GM18517 (cell line): Measurements from ENCODE around the gene GPR143.
"Not testable (repeated sequence)": the region's sequence is repeated elsewhere in the genome, so short reads cannot be mapped to it uniquely, and the experiment has no call there.

Source experiments
- ATAC-seq: cut with Tn5 transposase; IDR thresholded peaks from one replicate; pipeline ENCODE4 v1.9.1; 2021; ENCODE audit warnings: mild to moderate bottlenecking, moderate library complexity; ENCODE audit not compliant: unreplicated experiment

The GPR143 gene

GRCh38 chrX:9770319-9770718 lies 4.7 kb upstream of the GPR143 start:
- no peak for ATAC-seq

- not testable (repeated sequence) for ATAC-seq
These were observed 2.7 kb upstream of the GPR143 start for GRCh38 chrX:9768321-9768839.

- no peak for ATAC-seq
These were observed 1.7 kb upstream of the GPR143 start for GRCh38 chrX:9767375-9767774.

GRCh38 chrX:9765072-9765736 lies 443 bp downstream of the GPR143 start:
- no peak for ATAC-seq

GRCh38 chrX:9759337-9759736 lies 6.3 kb downstream of the GPR143 start:
- ATAC-seq, result no peak

- no peak for ATAC-seq
These were observed 7.5 kb downstream of the GPR143 start for GRCh38 chrX:9758021-9758638.

- ATAC-seq, result no peak
These were observed 8.3 kb downstream of the GPR143 start for GRCh38 chrX:9757366-9757765.

GRCh38 chrX:9749146-9749692 lies 16.4 kb downstream of the GPR143 start:
- no peak for ATAC-seq

- ATAC-seq, result no peak
These were observed 18.0 kb downstream of the GPR143 start for GRCh38 chrX:9747644-9748043.

- ATAC-seq, result no peak
These were observed 19.3 kb downstream of the GPR143 start for GRCh38 chrX:9746148-9746888.

- no peak for ATAC-seq
These were observed 20.1 kb downstream of the GPR143 start for GRCh38 chrX:9745417-9746115.

GRCh38 chrX:9739130-9739529 lies 26.5 kb downstream of the GPR143 start:
- no peak for ATAC-seq

- ATAC-seq, result no peak
These were observed 27.5 kb downstream of the GPR143 start for GRCh38 chrX:9738151-9738550.

GRCh38 chrX:9737363-9737762 lies 28.3 kb downstream of the GPR143 start:
- ATAC-seq, result no peak

- ATAC-seq, result no peak
These were observed 34.9 kb downstream of the GPR143 start for GRCh38 chrX:9730752-9731151.

- ATAC-seq, result no peak
These were observed 35.6 kb downstream of the GPR143 start for GRCh38 chrX:9730078-9730477.

- no peak for ATAC-seq
These were observed 36.3 kb downstream of the GPR143 start for GRCh38 chrX:9729171-9729885.

GRCh38 chrX:9728261-9728660 lies 37.4 kb downstream of the GPR143 start:
- no peak for ATAC-seq

GRCh38 chrX:9724711-9725110 lies 40.9 kb downstream of the GPR143 start:
- no peak for ATAC-seq

- no peak for ATAC-seq
These were observed 48.3 kb downstream of the GPR143 start for GRCh38 chrX:9717376-9717775.
